Endometrial microvascular endothelial cells (primary cell): Measurements from ENCODE around the gene ADGRG3. TPM values are rescaled to one million over a fixed set of nuclear protein-coding genes. Genes with fewer than 3 reads are reported as not detected.
"Not testable (repeated sequence)": the region's sequence is repeated elsewhere in the genome, so short reads cannot be mapped to it uniquely, and the experiment has no call there.

Source experiments
- in situ Hi-C: cut with HindIII; loops from 2 replicates; pipeline ENCODE4 v1.10.0; 2017; ENCODE audit warnings: low sequenced_read_pairs, low pct_unique_long_range_greater_than_20kb; ENCODE audit errors: inconsistent ontology term
- total RNA-seq: library from RNA; depleted of rRNA; stranded (reverse); fragments of >200 nt; gene quantifications from one replicate; pipeline ENCODE4 v1.2.3, GENCODE V29; 2015; ENCODE audit errors: inconsistent ontology term

ADGRG3 gene
- total RNA-seq, 1 donor from 2014 or later, result not detected

DNA sequence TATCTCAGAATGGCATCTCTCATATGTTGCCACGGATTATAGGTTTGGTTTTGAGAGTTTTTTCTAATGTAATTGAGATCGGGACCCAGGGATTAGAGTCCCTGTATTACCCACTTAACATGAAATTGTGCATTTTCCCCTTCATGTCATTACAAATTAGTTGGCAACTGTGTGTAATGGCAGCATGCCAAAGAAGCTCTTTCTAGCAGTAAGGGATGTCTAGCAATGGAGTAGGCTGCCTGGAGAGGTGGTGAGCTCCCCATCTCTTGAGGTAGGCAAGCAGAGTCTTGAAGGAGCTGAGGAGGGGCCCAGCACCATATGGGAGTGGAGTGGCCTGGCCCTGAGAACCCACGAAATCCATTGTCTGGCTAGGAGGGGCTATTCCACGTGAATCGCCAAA, 57.4 kb downstream of the ADGRG3 start:
- in situ Hi-C loops, result no loop called here

DNA sequence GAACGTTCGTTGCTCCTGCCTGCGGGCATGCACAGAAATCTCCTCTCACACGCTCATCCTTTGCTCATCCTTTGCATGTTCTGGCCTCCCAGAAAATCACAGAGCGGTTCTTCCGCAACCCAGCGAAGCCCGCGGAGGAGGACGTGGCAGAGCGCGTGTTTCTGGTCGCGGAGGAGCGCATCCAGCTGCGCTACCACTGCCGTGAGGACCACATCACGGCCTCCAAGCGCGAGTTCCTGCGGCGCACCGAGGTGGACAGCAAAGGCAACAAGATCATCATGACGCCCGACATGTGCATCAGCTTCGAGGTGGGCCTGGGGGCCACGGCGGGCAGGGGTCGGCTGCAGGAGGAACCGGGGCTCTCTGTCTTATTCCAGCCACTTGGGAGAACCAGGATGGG, 57.9 kb downstream of the ADGRG3 start:
- in situ Hi-C loops, result no loop called here

DNA sequence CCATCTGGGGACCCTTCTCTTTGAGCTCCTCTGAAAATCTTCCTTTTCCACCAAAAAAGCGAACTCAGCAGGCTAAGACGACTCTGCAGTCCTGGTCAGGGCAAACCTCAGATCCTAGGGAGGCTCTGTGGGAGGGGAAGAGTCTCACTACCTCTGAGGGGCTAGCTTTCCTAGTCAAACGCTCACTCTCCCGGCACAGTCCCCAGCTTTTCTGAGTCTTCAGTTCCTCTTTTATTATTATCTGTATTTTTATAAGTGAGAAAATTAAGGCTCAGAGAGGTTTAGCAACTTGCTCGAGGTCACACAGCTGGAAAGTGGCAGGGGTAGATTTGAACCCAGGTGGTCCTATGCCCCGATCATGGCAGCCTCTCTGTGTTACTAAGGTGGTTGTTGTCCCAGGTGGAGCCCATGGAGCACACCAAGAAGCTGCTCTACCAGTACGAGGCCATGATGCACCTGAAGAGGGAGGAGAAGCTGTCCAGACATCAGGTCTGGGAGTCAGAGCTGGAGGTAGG, 58.4 kb downstream of the ADGRG3 start:
- in situ Hi-C loops, result no loop called here

DNA sequence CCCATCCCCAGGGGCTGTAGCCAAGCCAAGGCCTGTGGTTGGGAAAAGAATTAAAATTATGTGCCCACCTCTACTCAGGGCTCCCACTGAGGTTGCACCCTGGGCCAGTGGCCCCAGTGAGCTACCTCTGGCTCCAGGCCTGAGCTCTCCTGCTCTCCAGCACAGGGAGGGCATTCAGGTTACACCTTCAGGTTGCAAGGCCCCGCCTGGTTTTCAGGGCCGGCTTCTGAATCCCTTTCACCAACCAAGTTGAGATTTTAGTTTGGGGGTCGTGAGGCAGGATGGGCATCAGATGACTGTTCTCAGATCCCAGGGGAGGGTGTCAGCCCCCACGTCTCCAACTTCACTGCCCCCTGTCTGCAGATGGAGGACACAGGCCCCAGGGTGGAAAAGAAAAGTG, 59.5 kb downstream of the ADGRG3 start:
- in situ Hi-C loops, result no loop called here

DNA sequence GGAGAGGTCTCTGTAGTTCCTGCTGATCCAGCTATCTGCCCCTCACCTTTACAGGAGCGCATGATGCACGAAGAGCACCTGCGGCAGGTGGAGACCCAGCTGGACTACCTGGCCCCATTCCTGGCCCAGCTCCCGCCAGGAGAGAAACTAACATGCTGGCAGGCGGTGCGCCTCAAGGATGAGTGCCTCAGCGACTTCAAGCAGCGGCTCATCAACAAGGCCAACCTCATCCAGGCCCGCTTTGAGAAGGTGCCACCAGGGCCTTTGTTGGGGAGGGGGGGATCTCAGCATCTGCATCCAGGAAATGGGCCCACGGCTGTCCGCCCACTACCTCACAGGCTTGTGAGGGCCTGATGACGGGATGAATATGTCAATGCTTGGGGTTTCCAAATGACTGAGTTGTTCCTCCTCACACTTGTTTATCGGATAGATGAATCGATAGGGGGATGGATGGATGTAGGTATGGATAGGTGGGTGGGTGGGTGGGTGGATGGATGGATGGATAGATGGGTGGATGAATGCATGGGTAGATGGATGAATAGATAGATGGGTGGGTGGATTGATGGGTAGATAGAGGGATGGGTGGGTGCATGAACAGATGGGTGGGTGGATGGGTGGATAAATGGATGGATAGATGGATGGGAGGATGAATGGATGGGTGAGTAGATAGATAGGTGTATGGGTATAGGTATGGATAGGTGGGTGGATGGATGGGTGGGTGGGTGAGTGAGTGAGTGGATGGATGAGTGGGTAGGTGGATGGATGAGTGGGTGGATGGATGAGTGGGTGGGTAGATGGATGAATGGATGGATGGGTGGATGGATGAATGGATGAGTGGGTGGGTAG, 60.5 kb downstream of the ADGRG3 start:
- in situ Hi-C loops, result no loop called here

DNA sequence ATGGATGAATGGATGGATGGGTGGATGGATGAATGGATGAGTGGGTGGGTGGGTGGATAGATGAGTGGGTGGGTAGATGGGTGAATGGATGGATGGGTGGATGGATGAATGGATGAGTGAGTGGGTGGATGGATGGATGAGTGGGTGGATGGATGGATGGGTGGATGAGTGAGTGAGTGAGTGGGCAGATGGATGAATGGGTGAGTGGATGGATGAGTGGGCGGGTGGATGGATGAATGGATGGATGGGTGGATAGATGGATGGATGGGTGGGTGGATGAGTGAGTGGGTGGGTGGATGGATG, 61.0 kb downstream of the ADGRG3 start:
- in situ Hi-C loops, result no loop called here

DNA sequence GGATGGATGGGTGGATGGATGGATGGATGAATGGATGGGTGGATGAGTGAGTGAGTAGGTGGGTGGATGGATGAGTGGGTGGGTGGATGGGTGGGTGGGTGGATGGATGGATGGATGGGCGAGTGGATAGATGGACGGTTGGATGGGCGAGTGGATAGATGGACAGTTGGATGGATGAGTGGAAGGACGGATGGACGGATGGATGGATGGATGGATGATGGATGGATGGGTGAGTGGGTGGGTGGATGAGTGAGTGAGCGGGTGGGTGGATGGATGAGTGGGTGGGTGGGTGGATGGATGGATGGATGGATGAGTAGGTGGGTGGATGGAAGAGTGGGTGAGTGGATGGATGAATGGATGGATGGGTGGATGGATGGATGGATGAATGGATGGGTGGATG, 61.7 kb downstream of the ADGRG3 start:
- in situ Hi-C loops, result not testable (repeated sequence)

DNA sequence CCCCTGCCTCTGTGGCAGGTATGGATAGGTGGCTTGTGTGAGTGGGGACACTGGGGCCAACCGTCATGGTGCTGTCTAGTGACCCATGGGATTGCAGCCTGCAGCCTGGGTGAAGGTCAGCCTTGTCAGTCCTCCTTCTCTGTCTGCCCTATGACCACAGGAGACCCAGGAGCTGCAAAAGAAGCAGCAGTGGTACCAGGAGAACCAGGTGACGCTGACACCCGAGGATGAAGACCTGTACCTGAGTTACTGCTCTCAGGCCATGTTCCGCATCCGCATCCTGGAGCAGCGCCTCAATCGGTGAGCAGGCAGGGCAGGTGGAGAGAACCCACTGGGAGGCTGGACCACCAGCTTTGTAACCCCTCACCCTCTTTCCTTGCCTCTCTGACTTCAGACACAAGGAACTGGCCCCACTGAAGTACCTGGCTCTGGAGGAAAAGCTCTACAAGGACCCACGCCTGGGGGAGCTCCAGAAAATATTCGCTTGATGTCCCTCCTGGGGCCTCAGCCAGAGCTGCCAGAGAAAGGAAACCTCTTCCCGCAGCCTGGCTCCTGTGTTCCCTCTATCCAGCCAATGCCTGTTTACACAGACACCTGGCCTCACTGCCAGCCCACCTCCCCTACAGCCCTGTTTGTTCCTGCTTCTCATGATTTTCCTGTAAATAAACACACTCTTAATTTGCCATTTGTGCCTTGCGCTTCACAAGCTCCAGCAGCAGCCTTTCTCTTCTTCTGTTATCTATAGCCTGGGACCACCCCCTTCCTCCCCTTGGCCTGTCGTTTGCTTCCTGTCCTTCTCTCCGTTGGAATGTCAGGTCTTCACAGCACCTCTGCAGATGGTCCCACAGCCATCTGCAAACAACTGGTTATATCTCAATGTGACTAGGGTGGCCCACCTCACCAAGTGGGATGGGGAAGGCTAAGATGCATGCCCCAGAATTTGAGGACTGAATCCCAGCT, 62.9 kb downstream of the ADGRG3 start:
- in situ Hi-C loops, result no loop called here

DNA sequence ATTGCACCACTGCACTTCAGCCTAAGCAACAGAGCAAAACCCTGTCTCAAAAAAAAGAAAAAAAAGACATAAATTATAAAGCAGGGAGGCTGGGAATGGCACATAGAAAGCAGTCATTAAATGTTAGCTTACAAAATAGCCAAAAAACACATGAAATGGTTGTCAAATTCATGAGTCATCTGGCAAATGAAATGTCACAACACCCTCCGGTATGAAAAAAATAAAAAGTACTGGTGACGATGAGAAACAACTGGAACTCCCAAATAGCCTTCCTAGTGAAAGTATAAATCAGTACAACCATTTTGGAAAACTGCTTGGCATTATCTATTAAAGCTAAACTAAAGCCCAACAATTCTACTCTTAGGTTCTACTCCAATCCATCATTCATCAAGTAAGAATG, 63.9 kb downstream of the ADGRG3 start:
- in situ Hi-C loops, result no loop called here

DNA sequence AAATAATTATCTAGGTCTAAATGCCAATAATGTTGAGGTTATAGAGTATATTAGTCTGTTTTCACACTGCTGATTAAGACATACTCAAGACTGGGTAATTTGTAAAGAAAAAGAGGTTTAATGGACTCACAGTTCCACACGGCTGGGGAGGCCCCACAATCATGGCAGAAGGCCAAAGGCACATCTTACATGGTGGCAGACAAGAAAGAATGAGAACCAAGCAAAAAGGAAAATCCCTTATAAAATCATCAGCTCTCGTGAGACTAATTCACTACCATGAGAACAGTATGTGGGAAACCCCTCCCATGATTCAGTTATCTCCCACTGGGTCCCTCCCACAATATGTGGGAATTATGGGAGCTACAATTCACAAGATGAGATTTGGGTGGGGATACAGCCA, 64.6 kb downstream of the ADGRG3 start:
- in situ Hi-C loops, result no loop called here

DNA sequence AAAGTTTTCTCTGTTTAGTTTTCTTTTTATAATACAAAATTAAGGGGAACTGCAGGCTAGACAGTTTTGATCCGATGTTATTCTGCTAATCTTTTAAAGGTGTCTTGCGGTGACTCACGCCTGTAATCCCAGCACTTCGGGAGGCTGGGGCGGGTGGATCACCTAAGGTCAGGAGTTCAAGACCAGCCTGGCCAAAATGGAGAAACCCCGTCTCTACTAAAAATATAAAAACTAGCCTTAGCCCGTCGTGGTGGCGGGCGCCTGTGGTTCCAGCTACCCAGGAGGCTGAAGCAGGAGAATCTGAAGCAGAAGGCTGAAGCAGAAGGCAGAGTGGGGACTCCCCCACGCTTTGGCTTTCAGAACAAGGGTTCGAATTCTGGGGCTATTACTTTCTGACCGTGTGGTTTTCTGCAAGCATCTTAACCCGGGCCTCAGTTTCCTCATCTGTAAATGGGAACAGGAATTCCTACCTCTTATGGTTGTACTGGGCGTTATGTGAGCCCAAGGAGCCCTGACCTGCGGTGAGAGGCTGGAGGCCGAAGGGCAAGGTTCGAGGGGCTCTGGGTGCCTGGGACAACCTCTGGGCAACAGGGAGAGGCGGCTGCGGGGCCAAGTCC, 66.3 kb downstream of the ADGRG3 start:
- in situ Hi-C loops, result no loop called here

DNA sequence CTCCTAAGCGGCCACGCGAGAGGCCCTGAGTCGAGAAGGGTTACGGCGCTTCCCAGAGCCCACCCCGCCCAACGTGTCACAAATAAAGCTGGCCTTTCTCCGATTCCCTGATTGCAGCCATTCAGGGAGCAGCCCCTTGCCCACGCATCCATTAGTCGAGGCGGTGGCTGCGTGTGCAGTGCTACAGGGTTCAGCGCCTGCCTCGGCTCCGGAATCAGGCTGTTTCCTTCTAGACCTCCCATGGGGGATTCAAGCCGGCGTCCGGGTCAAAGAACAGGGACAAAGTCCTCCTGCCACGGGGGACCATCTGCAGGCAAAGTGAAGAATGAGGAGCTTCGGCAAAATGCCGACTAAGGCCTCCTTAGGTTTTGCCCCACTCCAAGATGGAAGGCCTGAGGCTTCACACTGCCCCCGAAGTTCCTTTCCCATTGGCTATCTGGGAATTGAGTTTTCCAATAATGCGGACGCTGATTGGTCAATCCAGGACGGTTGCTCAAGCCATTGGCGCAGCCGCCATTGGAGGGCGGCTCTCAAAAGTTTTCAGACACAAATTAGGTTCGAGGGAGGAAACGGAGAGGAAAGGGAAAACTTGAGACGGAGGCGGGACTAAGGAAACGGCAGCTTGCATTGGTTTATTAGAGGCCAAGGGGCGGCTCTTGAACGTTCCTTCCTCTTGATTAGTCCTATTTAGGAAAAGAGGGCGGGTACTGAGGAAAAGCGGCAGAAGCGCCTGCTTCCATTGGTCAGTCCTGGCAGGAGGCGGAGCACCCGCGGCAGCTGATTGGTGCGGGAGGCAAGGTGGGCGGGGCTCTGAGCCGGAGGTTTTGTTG, 67.0 kb downstream of the ADGRG3 start:
- in situ Hi-C loops, result no loop called here

DNA sequence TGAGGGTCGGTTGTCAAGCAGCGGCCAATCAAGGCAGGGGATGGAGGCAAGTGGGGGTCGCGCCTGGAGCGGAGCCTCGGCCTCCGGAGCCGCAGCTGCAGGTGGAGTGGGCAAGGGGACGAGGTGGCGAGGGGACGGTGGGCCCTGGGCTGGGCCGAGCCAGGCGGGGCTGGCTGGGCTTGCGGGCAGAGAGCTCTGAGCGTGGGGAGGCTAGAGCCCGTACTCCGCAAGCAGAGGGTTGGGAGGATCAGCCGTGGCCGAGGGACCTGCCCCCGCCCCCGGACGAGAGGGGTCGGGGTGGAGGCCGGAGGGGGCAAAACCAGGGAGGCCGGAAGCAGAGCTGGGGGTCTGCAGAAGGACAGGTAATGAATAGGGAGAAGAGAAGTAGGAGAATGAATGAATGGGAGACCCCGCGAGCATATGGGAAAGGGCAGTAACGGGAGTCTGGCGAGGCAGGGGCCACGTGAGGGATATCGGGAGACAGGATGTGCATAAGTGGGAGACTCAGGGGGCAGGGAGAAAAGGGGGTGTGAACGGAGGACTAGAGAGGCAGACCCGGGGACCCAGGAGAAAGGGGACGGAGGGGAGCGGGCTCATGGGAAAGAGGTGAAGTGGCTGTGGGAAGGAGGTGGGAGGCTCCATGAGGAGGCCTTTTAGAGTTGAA, 67.8 kb downstream of the ADGRG3 start, which contains the start of gene KATNB1:
Gene KATNB1 (plus strand): TSS at position 16 of the 664 bp plus-strand sequence. CDS start 1,474 bp downstream, outside the sequence.
- in situ Hi-C loops, result no loop called here

DNA sequence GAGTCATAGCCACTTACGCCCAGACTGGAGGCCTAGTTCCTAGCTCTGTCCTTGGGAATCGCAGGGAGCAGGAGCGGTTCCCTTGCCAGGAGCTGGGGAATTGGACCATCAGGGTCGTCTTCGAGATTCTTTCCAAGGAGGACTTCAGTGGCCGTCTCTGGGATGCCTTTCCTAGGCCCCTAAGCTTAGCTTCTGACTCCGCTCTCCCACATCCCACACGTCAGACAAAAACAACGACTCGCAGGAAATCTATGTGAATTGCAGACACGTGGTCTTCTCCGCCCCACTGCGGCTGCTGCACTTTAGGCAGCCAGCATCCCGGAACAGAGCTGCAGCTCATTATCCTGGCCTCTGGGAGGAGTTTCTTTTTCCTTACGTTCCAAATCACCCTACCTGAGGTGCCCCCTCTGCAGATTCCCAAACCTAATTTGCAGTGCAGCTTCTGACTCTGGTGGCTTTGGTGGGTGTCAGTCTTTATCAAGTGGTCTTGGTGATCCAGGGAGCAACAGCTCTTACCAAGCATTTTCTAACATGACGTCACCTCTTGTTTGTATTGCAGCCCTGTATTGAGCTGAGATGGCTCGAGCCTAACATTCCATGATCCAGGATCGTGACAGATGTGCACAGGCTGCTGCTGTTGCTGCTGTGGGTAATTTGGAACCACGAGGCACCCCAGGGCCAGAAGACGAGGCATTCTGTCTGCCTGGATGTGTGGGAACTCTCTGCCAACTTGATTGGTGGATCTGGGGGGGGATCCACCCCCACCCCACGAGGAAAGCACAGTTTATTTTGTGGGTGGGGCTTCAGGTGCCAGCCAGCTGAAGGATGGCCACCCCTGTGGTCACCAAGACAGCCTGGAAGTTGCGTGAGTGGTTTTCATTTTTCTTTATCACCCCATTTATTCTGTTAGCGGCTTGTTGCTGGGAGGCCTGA, 68.6 kb downstream of the ADGRG3 start:
- in situ Hi-C loops, result no loop called here

DNA sequence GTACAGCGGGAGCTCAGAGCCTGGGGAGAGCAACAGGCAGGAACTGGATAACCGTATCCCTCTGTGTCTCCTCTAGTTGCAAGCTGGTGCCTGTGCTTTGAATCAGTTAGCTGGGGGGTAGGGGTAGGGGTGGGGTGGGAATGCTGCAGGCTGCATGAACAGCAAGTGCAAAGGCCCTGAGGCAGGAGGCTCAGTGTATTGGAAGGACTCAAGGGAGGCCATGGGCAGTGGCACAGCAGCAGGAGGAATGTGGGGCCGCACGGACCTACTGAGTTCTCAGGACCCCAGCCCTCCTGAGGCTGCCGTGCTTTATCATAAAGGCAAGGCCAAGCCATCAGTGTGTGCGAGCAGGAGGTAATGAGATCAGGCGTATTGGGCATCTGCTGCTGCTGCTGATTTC, 70.7 kb downstream of the ADGRG3 start:
- in situ Hi-C loops, result no loop called here
